Measurements from ENCODE around the gene RTL10.
A peak's percentile ranks its signal among the peaks of the same experiment; 100 is the strongest.

Gene RTL10

GRCh38 chr22:19854778-19855503, at the start of gene RTL10, which contains the start of gene GNB1L:
RTL10 (minus strand) TSS chr22:19854874; CDS start chr22:19852261, 2,613 bp downstream.
GNB1L (minus strand) TSS chr22:19854874; CDS start chr22:19821355, 33,519 bp downstream.
- DNase-seq = peak; percentile 96

GRCh38 chr22:19904174-19904856, 49.6 kb upstream of the RTL10 start:
- no peak for DNase-seq

- no peak for DNase-seq
Measured at GRCh38 chr22:19903513-19903912, 48.8 kb upstream of the RTL10 start.

- no peak for DNase-seq
Measured at GRCh38 chr22:19903031-19903430, 48.4 kb upstream of the RTL10 start.

- DNase-seq = no peak
Measured at GRCh38 chr22:19902245-19902715, 47.6 kb upstream of the RTL10 start.

GRCh38 chr22:19901577-19902244, 47.0 kb upstream of the RTL10 start:
- DNase-seq = no peak

- no peak for DNase-seq
Measured at GRCh38 chr22:19900707-19901436, 46.2 kb upstream of the RTL10 start.

GRCh38 chr22:19898831-19899567, 44.3 kb upstream of the RTL10 start:
- no peak for DNase-seq

- DNase-seq = no peak
Measured at GRCh38 chr22:19898145-19898544, 43.5 kb upstream of the RTL10 start.

GRCh38 chr22:19897726-19898125, 43.1 kb upstream of the RTL10 start:
- no peak for DNase-seq

- DNase-seq = no peak
Measured at GRCh38 chr22:19896665-19897355, 42.1 kb upstream of the RTL10 start.

- no peak for DNase-seq
Measured at GRCh38 chr22:19895160-19895849, 40.6 kb upstream of the RTL10 start.

GRCh38 chr22:19893363-19893762, 38.7 kb upstream of the RTL10 start:
- no peak for DNase-seq

- DNase-seq = no peak
Measured at GRCh38 chr22:19892925-19893324, 38.3 kb upstream of the RTL10 start.

- DNase-seq = no peak
Measured at GRCh38 chr22:19892257-19892879, 37.7 kb upstream of the RTL10 start.

GRCh38 chr22:19891317-19892256, 36.9 kb upstream of the RTL10 start:
- DNase-seq = peak; percentile 74

- DNase-seq = no peak
Measured at GRCh38 chr22:19890502-19891316, 36.0 kb upstream of the RTL10 start.

- no peak for DNase-seq
Measured at GRCh38 chr22:19889951-19890350, 35.3 kb upstream of the RTL10 start.

All from MV-4-11 (cell line).